Measurements from ENCODE around the gene EZR. TPM values are rescaled to one million over a fixed set of nuclear protein-coding genes. Genes with fewer than 3 reads are reported as not detected.

EZR gene
- total RNA-seq, 1 donor from 2014 or later = 204 TPM

DNA sequence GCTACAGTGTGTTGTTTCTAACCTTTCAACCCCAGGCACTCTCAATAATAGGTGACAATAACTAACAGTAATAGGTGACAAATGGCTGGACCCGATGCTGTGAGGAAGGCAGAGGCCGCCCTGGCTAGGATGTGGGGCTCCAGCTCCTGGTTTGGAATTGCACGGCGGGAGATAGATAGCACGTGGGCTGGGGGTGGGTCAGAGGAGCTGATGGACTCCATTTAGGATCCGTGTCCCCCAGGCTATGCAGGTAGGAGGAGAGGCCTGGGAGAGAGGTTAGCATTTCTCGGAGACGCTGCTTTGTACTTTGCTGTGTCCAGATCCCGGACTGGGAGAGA is 61.4 kb downstream of the EZR start:
- no peak for DNase-seq
- H3K36me3 Mint-ChIP-seq (ENCODE audit: low read depth) = peaks cover 47% of the 10 kb centered on the region
- no peak overlapping the region for H3K27ac Mint-ChIP-seq
- H3K4me3 Mint-ChIP-seq = no peak overlapping the region
- intact Hi-C loops (cut with micrococcal nuclease) = no loop called here
- no peaks in the 10 kb centered on the region for H3K27me3 Mint-ChIP-seq
- no peaks in the 10 kb centered on the region for H3K4me1 Mint-ChIP-seq
- H3K9me3 Mint-ChIP-seq = no peaks in the 10 kb centered on the region

DNA sequence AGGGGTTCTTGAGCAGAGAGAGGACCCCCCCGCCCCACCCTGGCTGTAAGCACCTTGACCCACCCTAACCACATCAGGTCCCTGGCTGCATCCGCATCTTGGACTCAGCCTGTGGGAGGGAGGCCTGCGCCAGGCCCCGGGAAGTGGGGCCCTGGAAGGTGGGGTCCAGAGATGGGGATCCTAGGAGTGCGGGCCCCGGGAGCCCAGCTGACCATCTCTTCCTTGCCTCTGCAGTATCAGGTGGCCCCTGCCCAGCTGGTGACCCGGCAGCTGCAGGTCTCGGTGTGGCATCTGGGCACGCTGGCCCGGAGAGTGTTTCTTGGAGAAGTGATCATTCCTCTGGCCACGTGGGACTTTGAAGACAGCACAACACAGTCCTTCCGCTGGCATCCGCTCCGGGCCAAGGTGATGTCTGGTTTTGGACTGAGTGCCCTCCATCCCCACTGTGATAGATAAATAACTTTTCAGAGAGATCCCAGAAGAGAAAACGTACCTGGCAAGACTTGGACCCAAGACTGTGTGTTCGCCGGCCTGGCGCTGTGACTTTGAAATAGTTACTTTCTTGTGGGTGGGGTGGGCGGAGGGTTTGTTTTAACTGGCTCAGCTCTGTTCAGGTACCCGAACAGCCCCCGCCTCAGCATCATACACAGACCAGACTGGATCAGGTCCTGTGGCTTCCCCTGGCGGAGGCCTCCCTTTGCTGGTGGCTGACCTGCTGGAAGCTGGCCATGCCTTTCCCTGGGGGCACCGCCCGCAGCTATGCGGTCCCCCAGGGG is 62.0 kb downstream of the EZR start:
- H3K4me3 Mint-ChIP-seq = no peak overlapping the region
- H3K4me1 Mint-ChIP-seq = no peaks in the 10 kb centered on the region
- H3K9me3 Mint-ChIP-seq = no peaks in the 10 kb centered on the region
- H3K27me3 Mint-ChIP-seq = no peaks in the 10 kb centered on the region
- H3K36me3 Mint-ChIP-seq (ENCODE audit: low read depth) = peaks cover 45% of the 10 kb centered on the region
- intact Hi-C loops (cut with micrococcal nuclease) = no loop called here
- DNase-seq = no peak
- H3K27ac Mint-ChIP-seq = no peak overlapping the region

DNA sequence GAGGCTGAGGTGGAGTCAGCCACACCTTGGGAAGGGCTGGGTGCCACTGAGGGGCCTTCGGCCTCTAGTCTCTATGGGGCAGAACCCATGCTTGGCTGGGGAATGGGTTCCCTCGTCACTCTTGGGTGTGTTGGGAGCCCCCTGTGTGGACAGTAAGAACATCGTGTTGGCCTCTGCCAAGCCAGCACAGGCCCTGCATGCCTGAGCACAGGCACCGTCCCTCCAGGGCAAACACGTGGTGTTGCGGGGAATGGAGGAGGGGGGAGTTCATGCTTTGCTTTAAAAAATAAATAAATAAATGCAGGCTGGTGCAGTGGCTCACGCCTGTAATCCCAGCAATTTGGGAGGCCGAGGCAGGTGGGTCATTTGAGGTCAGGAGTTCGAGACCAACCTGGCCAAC is 63.0 kb downstream of the EZR start:
- H3K27ac Mint-ChIP-seq = peak overlapping the region; percentile 67

DNA sequence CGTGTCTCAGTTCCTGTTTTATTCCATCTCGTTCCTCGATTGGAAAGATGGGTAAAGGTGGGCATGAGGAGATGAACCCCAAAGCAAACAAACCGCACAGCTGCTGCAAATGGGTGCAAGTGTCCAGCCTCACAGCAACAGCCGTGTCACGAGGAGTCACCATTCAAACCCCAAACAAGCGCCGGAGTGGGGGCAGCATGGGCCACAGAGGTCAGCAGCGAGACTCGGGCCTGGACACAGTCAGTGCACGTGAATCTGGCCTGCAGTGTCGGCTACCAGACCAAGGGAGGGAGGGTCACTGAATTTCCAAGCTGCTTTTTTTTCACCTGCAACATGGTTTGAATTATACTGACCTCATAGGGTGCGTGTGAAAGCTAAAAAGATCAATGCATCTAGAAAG is 63.5 kb downstream of the EZR start:
- Mint-ChIP-seq H3K36me3 (ENCODE audit: low read depth) (peaks cover 48% of the 10 kb centered on the region), H3K27me3 (no peaks in the 10 kb centered on the region), H3K4me3 (no peak overlapping the region), H3K4me1 (no peaks in the 10 kb centered on the region), H3K9me3 (no peaks in the 10 kb centered on the region), H3K27ac (no peak overlapping the region)
- intact Hi-C loops (cut with micrococcal nuclease) = no loop called here
- DNase-seq = no peak

More for the DNA sequence above, 63.0 kb downstream of the EZR start:
- Mint-ChIP-seq H3K4me1 (no peaks in the 10 kb centered on the region), H3K9me3 (no peaks in the 10 kb centered on the region), H3K27me3 (no peaks in the 10 kb centered on the region), H3K4me3 (no peak overlapping the region), H3K36me3 (ENCODE audit: low read depth) (peaks cover 47% of the 10 kb centered on the region)
- DNase-seq = no peak
- intact Hi-C loops (cut with micrococcal nuclease) = no loop called here

DNA sequence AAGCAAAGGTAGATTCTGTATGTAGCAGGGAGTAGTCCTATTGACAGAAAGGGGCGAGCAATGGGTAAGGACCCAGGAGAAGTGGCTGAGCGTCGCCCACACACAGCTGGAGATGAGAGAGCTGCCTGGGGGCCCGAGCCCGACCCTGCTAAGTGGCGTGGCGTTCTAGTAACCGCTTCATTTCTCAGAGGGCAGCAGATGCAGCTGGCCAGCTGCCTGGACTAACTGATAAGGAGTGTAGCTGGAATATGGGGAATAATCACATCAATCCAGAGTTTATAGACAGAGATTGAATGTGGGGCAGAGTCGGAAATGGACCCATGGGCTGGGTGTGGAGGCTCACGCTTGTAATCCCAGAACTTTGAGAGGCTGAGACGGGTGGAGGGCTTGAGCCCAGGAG is 64.4 kb downstream of the EZR start:
- Mint-ChIP-seq H3K27me3 (no peaks in the 10 kb centered on the region), H3K9me3 (no peaks in the 10 kb centered on the region), H3K4me3 (no peak overlapping the region), H3K27ac (no peak overlapping the region), H3K36me3 (ENCODE audit: low read depth) (peaks cover 54% of the 10 kb centered on the region), H3K4me1 (no peaks in the 10 kb centered on the region)
- intact Hi-C loops (cut with micrococcal nuclease) = no loop called here
- no peak for DNase-seq

DNA sequence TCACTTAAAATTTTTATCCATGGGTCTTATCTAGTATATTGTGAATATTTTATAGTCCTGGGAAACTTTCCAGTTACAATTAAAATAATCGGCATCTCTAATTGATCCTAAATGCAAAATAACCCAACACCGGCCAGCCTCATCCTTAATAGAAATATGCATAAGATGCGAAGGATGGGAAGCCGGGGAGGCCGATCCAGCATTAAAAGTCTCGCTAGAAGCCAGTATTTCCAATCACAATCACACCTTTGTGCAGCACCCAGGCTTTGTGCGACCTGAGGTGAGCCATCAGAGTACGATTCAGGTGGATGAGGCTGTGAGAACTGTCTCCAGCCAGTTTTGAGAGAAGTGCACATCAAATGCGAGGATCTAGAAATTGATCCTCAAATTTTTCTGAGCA is 65.4 kb downstream of the EZR start:
- H3K36me3 Mint-ChIP-seq (ENCODE audit: low read depth) = peaks cover 57% of the 10 kb centered on the region
- no peaks in the 10 kb centered on the region for H3K9me3 Mint-ChIP-seq
- no peak for DNase-seq
- H3K27me3 Mint-ChIP-seq = no peaks in the 10 kb centered on the region
- intact Hi-C loops (cut with micrococcal nuclease) = no loop called here
- no peak overlapping the region for H3K4me3 Mint-ChIP-seq
- no peak overlapping the region for H3K27ac Mint-ChIP-seq
- H3K4me1 Mint-ChIP-seq = no peaks in the 10 kb centered on the region

DNA sequence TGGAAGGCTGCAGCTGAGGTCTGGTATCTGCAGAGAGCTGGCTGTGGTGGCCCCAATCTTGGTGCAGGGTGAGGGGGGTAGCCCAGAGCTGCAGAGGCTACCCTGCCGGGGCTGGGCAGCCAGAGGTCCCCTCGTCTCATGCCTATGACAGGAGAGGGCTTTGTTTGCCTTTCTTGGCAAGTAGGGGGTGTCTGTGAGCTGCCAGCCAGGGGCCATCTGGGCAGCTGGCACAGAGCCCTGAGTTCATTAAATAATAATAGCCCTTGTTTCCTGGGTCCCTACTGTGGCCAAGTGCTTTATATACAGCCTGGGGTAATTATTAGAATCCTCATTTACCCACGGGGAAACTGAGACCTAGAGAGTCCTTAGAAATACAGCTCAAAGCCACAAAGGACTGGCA is 66.6 kb downstream of the EZR start:
- no peak overlapping the region for H3K27ac Mint-ChIP-seq
- H3K9me3 Mint-ChIP-seq = no peaks in the 10 kb centered on the region
- no peaks in the 10 kb centered on the region for H3K4me1 Mint-ChIP-seq
- H3K27me3 Mint-ChIP-seq = no peaks in the 10 kb centered on the region
- no peak for DNase-seq
- intact Hi-C loops (cut with micrococcal nuclease) = no loop called here
- H3K4me3 Mint-ChIP-seq = no peak overlapping the region
- peaks cover 59% of the 10 kb centered on the region for H3K36me3 Mint-ChIP-seq (ENCODE audit: low read depth)

DNA sequence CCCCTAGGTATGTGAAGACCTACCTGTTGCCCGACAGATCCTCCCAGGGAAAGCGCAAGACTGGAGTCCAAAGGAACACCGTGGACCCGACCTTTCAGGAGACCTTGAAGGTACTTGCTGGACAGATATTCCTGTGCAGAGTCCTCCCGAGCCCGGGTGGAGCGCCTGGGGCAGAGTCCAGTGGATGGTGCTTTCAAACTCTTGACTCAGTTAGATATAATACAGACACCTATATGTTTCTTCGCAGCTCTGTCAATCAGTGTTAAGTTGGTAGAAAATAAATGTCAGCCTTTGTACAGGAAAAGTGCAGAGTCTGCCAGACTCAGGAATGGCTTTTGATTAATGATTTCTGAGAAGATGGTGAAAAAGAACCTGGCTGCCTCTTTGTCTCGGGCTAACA is 67.2 kb downstream of the EZR start:
- no peak for DNase-seq
- intact Hi-C loops (cut with micrococcal nuclease) = no loop called here
- Mint-ChIP-seq H3K4me1 (no peaks in the 10 kb centered on the region), H3K27me3 (no peaks in the 10 kb centered on the region), H3K27ac (no peak overlapping the region), H3K4me3 (no peak overlapping the region), H3K36me3 (ENCODE audit: low read depth) (peaks cover 55% of the 10 kb centered on the region), H3K9me3 (no peaks in the 10 kb centered on the region)

DNA sequence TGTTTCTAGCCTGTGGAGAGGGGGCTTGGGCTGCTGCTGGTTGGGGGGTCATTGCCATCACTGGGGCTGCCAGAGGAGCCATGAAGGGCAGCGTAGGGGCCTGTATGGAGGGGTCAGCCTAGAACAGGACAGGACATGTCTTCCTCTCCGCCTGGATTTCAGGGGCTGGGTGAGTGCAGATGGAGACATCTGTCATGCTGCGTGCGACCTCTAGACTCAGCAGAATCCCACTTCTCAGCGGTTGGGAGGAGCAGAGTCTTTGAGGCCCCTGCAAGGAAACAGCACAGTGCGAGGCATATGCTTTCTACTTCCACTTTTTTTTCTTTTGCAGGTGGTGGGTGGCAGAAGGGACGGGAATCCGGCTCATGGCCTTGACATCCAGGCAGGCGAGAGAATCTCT is 67.9 kb downstream of the EZR start:
- no peak overlapping the region for H3K27ac Mint-ChIP-seq

DNA sequence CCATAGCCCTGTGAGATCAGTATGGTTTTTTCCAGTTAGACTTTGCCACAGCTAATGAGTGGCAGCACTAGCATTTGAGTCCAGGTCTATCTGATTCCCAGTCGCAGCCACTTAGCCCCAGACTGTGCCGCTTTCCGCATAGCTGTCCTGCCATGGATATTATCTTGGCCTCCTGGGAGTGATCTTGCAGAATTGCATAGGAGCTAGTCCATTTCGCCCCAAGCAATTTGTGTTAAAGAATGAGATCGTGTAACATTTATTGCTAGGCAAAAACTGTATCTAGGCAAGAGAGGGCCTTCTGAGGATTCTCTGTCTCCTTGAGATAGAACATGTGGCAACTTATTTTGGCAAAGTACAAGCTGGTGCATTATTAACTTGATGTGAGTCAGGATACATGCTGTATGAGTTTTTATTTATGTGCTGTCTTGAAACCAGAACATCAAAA is 74.2 kb downstream of the EZR start:
- no peaks in the 10 kb centered on the region for H3K27me3 Mint-ChIP-seq
- no peak overlapping the region for H3K27ac Mint-ChIP-seq
- no peak for DNase-seq
- intact Hi-C loops (cut with micrococcal nuclease) = no loop called here
- peaks cover 64% of the 10 kb centered on the region for H3K36me3 Mint-ChIP-seq (ENCODE audit: low read depth)
- H3K4me1 Mint-ChIP-seq = no peaks in the 10 kb centered on the region
- H3K4me3 Mint-ChIP-seq = no peak overlapping the region
- no peaks in the 10 kb centered on the region for H3K9me3 Mint-ChIP-seq

More for the DNA sequence above, 67.9 kb downstream of the EZR start:
- H3K36me3 Mint-ChIP-seq (ENCODE audit: low read depth) = peaks cover 55% of the 10 kb centered on the region
- no peaks in the 10 kb centered on the region for H3K27me3 Mint-ChIP-seq
- no peak overlapping the region for H3K4me3 Mint-ChIP-seq
- no peaks in the 10 kb centered on the region for H3K4me1 Mint-ChIP-seq
- intact Hi-C loops (cut with micrococcal nuclease) = no loop called here
- no peaks in the 10 kb centered on the region for H3K9me3 Mint-ChIP-seq
- DNase-seq = no peak

DNA sequence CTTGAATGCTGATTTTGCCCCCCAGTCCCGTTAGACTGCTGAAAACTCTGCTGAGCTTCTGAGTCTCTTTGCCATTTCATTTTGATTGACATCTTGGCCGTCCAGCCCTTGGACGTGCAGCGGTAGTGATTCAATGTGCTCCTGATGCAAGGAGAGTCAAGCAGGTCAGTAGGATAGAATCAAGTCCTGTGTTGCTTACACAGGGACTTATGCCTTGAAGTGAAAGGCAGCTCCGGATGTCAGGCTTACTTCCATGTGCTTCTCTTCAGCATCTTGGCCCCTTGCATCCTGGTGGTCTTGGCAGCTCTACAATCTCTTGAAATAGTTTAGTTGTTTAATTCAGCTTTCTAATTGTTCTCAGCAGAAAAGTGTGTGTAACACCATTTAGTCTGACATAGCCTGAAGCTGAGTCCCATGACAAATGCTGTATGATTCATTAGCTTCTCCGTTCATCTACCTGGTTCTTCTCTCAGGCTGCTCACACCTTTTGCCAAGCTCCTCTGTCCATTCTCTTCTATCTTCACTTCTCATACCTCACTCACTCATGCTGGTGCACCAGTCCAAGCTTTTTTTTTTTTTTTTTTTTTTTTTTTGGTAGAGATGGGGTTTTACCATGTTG is 76.0 kb downstream of the EZR start:
- Mint-ChIP-seq H3K4me1 (peaks cover 3% of the 10 kb centered on the region), H3K27me3 (no peaks in the 10 kb centered on the region), H3K9me3 (peaks cover 10% of the 10 kb centered on the region), H3K4me3 (no peak overlapping the region), H3K27ac (no peak overlapping the region), H3K36me3 (ENCODE audit: low read depth) (peaks cover 69% of the 10 kb centered on the region)
- intact Hi-C loops (cut with micrococcal nuclease) = no loop called here
- no peak for DNase-seq

DNA sequence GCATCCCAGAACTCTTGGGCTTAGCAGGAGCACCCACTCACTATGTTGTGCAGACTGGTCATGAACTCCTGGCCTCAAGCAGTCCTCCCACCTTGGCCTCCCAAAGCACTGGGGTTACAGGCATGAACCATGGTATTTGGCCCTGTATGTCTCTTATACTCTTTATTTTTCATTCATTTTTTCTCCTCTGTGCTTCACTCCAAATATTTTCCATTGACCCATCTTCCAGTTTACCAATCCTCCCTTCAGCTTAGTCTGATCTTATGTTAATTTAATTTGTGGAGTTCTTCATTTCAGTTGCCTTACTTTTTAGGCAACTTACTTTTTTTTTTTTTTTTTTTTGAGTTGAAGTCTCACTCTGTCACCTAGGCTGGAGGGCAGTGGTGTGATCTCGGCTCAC is 79.5 kb downstream of the EZR start:
- DNase-seq = no peak
- Mint-ChIP-seq H3K36me3 (ENCODE audit: low read depth) (peaks cover 77% of the 10 kb centered on the region), H3K4me1 (peaks cover 12% of the 10 kb centered on the region), H3K27ac (peak overlapping the region; percentile 25), H3K9me3 (peaks cover 10% of the 10 kb centered on the region), H3K4me3 (no peak overlapping the region), H3K27me3 (no peaks in the 10 kb centered on the region)
- intact Hi-C loops (cut with micrococcal nuclease) = no loop called here

DNA sequence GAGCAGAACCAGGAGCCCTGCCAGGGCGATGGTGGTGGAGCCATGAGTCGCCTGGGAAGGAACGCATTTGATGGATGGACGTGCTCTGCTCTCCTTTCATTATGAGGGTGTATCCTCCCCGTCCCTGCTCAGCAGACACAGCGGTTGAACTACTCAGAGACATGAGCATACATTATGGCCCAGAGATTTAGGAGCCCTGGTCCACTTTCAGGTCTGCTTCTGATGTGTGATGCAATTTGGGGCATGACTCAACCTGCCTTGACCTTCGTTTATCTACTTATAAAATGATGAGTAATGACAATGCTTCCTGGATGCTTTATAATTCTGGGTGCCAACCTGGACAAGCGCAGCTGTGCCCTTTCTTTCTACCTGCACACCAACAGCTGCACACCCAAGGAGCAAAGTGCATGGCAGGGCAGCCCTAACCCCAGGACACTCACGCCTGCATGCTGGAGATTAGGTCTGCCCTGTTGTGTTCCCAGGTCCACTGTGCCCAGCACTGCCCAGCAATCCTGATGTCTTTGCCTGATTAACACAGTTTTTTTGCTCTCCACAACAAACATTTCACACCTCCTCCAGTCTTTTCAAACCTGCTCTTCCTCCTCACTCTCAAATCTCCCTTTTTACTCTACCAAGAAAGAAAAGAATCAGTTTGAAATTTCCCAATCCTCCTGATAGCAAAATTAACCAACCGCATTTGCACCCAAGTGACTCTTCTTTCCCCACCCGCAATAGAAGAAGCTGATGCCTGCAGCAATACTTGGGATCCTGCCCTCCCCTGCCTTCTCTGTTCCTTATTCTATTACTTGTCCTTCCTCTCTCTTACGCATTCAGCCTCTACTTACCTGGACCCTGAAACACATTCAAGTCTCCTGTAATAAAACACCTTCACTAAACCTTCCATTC is 81.2 kb downstream of the EZR start:
- Mint-ChIP-seq H3K27ac (no peak overlapping the region), H3K4me1 (peaks cover 17% of the 10 kb centered on the region), H3K9me3 (peaks cover 10% of the 10 kb centered on the region), H3K36me3 (ENCODE audit: low read depth) (peaks cover 80% of the 10 kb centered on the region), H3K4me3 (no peak overlapping the region), H3K27me3 (no peaks in the 10 kb centered on the region)
- intact Hi-C loops (cut with micrococcal nuclease) = no loop called here
- no peak for DNase-seq

DNA sequence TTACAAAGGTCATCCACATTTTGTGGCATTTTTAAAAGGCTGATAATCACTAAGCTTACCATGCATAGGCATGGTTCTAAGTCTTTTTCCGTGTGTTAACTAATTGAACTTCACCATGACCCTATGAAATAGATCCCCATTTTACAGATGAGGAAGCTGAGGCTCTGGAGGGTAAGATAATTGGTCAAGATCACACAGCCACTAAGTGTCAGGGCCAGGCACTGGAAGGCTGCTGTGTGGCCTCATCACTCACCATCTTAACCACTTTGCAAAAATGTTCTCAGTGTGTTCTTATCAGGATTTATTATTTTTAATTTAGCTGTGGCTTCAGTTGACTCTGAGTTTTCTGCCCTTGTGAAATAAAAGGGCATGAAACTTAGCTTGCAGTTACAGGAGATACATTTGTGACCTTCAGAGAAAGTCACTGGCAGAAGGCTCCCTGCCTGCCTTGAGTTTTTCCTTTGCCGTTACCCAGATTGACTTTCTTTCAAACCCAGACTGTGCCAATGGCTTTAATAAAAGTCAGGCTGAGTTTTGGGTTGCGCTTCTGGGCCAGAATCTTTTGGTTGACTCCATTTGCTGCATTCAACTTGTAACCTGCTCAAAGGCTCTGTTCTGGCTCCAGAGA is 82.0 kb downstream of the EZR start:
- intact Hi-C loops (cut with micrococcal nuclease) = no loop called here
- H3K9me3 Mint-ChIP-seq = peaks cover 10% of the 10 kb centered on the region

More for the DNA sequence above, 82.0 kb downstream of the EZR start:
- no peak for DNase-seq
- H3K27me3 Mint-ChIP-seq = no peaks in the 10 kb centered on the region
- peaks cover 84% of the 10 kb centered on the region for H3K36me3 Mint-ChIP-seq (ENCODE audit: low read depth)
- no peak overlapping the region for H3K4me3 Mint-ChIP-seq
- H3K27ac Mint-ChIP-seq = no peak overlapping the region
- H3K4me1 Mint-ChIP-seq = peaks cover 17% of the 10 kb centered on the region
